NT2/D1 (cell line): ENCODE data around the gene RPS6KA2.

Experiments
- DNase-seq: peaks from one replicate; pipeline ENCODE4 v3.0.0-alpha.2; 2011; ENCODE audit warnings: low read depth, low spot score
- H3K27me3 ChIP-seq: 2 replicates; pipeline ENCODE4 v1.6.0; 2011; ENCODE audit warnings: mild to moderate bottlenecking; ENCODE audit not compliant: insufficient read length, insufficient read depth
- H3K36me3 ChIP-seq: 2 replicates; pipeline ENCODE4 v1.6.1; 2011; ENCODE audit warnings: mild to moderate bottlenecking, low read length, mixed read lengths; ENCODE audit not compliant: insufficient read depth, insufficient read length
- H3K4me1 ChIP-seq: 2 replicates; pipeline ENCODE4 v1.5.1; 2011; ENCODE audit not compliant: insufficient read depth, insufficient read length
- H3K4me3 ChIP-seq: 2 replicates; pipeline ENCODE4 v1.5.1; 2011; ENCODE audit warnings: low read depth; ENCODE audit not compliant: insufficient read length
- H3K9ac ChIP-seq: 2 replicates; pipeline ENCODE4 v1.6.0; 2011; ENCODE audit warnings: low read depth; ENCODE audit not compliant: insufficient read length
- H3K9me3 ChIP-seq: 2 replicates; pipeline ENCODE4 v1.5.1; 2011; ENCODE audit warnings: mild to moderate bottlenecking, low read length; ENCODE audit not compliant: insufficient read depth
- SUZ12 ChIP-seq: IDR thresholded peaks from 2 replicates; pipeline ENCODE4 v1.6.1; 2011; ENCODE audit not compliant: insufficient read length, insufficient read depth; ENCODE audit errors: extremely low read depth
- YY1 ChIP-seq: IDR thresholded peaks from 2 replicates; pipeline ENCODE4 v1.6.1; 2011; ENCODE audit not compliant: insufficient read length, insufficient read depth
- ZNF274 ChIP-seq: IDR thresholded peaks from 2 replicates; pipeline ENCODE4 v1.6.1; 2011; ENCODE audit warnings: mild to moderate bottlenecking, low read depth, low read length

The RPS6KA2 gene

GRCh38 chr6:166415833-166416347 lies 211.2 kb downstream of the RPS6KA2 start:
- peaks cover 6% of the 10 kb centered on the region for H3K36me3 ChIP-seq
- DNase-seq: no peak
- H3K9ac ChIP-seq: no peak overlapping the region
- no peaks in the 10 kb centered on the region for H3K4me1 ChIP-seq
- no peak for TF ChIP-seq ZNF274
- no peak for TF ChIP-seq YY1
- TF ChIP-seq SUZ12: no peak
- no peaks in the 10 kb centered on the region for H3K9me3 ChIP-seq
- H3K4me3 ChIP-seq: no peak overlapping the region
- H3K27me3 ChIP-seq: no peaks in the 10 kb centered on the region

GRCh38 chr6:166415306-166415705 lies 211.7 kb downstream of the RPS6KA2 start:
- no peak for TF ChIP-seq SUZ12
- TF ChIP-seq ZNF274: no peak
- no peak for TF ChIP-seq YY1
- Histone ChIP-seq H3K27me3 (no peaks in the 10 kb centered on the region), H3K4me1 (no peaks in the 10 kb centered on the region), H3K4me3 (no peak overlapping the region), H3K36me3 (peaks cover 6% of the 10 kb centered on the region), H3K9ac (no peak overlapping the region), H3K9me3 (no peaks in the 10 kb centered on the region)
- no peak for DNase-seq

- TF ChIP-seq YY1 (no peak), SUZ12 (no peak), ZNF274 (no peak)
- Histone ChIP-seq H3K27me3 (no peaks in the 10 kb centered on the region), H3K9ac (no peak overlapping the region), H3K4me3 (no peak overlapping the region), H3K36me3 (peaks cover 6% of the 10 kb centered on the region), H3K9me3 (no peaks in the 10 kb centered on the region), H3K4me1 (no peaks in the 10 kb centered on the region)
- DNase-seq: no peak
Observed at GRCh38 chr6:166413491-166413951, 213.5 kb downstream of the RPS6KA2 start.

- no peak for TF ChIP-seq YY1
- TF ChIP-seq SUZ12: no peak
- TF ChIP-seq ZNF274: no peak
- no peaks in the 10 kb centered on the region for H3K9me3 ChIP-seq
- no peaks in the 10 kb centered on the region for H3K27me3 ChIP-seq
- H3K9ac ChIP-seq: no peak overlapping the region
- no peak overlapping the region for H3K4me3 ChIP-seq
- H3K4me1 ChIP-seq: no peaks in the 10 kb centered on the region
- no peak for DNase-seq
- H3K36me3 ChIP-seq: peaks cover 6% of the 10 kb centered on the region
Observed at GRCh38 chr6:166412911-166413384, 214.1 kb downstream of the RPS6KA2 start.

- no peak for DNase-seq
- Histone ChIP-seq H3K4me1 (no peaks in the 10 kb centered on the region), H3K36me3 (peaks cover 6% of the 10 kb centered on the region), H3K9ac (no peak overlapping the region), H3K4me3 (no peak overlapping the region), H3K27me3 (no peaks in the 10 kb centered on the region), H3K9me3 (no peaks in the 10 kb centered on the region)
- no peak for TF ChIP-seq YY1
Observed at GRCh38 chr6:166412156-166412910, 214.7 kb downstream of the RPS6KA2 start.

- Histone ChIP-seq H3K4me1 (no peaks in the 10 kb centered on the region), H3K36me3 (peaks cover 6% of the 10 kb centered on the region), H3K4me3 (no peak overlapping the region), H3K27me3 (no peaks in the 10 kb centered on the region), H3K9ac (no peak overlapping the region), H3K9me3 (no peaks in the 10 kb centered on the region)
- TF ChIP-seq ZNF274 (no peak), YY1 (no peak), SUZ12 (no peak)
- DNase-seq: no peak
Observed at GRCh38 chr6:166411721-166412151, 215.3 kb downstream of the RPS6KA2 start.

- TF ChIP-seq ZNF274 (no peak), YY1 (no peak), SUZ12 (no peak)
- no peaks in the 10 kb centered on the region for H3K9me3 ChIP-seq
- no peaks in the 10 kb centered on the region for H3K27me3 ChIP-seq
- H3K4me1 ChIP-seq: no peaks in the 10 kb centered on the region
- no peak overlapping the region for H3K4me3 ChIP-seq
- no peak overlapping the region for H3K9ac ChIP-seq
- peaks cover 6% of the 10 kb centered on the region for H3K36me3 ChIP-seq
- no peak for DNase-seq
Observed at GRCh38 chr6:166411271-166411670, 215.8 kb downstream of the RPS6KA2 start.

- TF ChIP-seq SUZ12 (no peak), YY1 (no peak), ZNF274 (no peak)
- no peaks in the 10 kb centered on the region for H3K27me3 ChIP-seq
- DNase-seq: no peak
- no peak overlapping the region for H3K9ac ChIP-seq
- H3K4me1 ChIP-seq: no peaks in the 10 kb centered on the region
- peaks cover 6% of the 10 kb centered on the region for H3K36me3 ChIP-seq
- H3K9me3 ChIP-seq: no peaks in the 10 kb centered on the region
- no peak overlapping the region for H3K4me3 ChIP-seq
Observed at GRCh38 chr6:166410426-166410935, 216.6 kb downstream of the RPS6KA2 start.
